ENCODE data around the gene SLC4A7.

DNA sequence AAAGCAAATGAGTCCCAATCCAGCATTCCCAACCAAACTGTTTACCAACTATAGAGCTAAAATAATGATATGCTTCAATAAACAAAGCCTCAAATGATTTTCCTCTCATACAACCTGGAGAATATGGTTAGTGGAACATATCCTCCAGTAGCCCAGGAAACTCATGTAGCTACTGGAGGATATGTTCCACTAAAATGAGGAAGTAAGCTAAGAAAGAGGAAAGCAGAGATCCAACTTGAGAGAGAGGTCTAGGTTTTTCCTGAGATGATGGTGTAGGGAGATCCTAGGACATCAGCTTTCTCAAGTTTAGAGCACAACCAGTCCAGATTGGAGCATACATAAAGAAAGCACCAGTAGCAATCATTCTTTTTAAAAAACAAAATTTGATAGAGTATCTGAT lies 44.6 kb upstream of the SLC4A7 start:
- TF ChIP-seq, protein P1, sequence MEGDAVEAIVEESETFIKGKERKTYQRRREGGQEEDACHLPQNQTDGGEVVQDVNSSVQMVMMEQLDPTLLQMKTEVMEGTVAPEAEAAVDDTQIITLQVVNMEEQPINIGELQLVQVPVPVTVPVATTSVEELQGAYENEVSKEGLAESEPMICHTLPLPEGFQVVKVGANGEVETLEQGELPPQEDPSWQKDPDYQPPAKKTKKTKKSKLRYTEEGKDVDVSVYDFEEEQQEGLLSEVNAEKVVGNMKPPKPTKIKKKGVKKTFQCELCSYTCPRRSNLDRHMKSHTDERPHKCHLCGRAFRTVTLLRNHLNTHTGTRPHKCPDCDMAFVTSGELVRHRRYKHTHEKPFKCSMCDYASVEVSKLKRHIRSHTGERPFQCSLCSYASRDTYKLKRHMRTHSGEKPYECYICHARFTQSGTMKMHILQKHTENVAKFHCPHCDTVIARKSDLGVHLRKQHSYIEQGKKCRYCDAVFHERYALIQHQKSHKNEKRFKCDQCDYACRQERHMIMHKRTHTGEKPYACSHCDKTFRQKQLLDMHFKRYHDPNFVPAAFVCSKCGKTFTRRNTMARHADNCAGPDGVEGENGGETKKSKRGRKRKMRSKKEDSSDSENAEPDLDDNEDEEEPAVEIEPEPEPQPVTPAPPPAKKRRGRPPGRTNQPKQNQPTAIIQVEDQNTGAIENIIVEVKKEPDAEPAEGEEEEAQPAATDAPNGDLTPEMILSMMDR (conservative IDR thresholded peaks at IDR 0.05; ENCODE audit: low read length): no peak
- no peak for TF ChIP-seq EZH2phosphoT487 (IDR thresholded peaks at IDR 0.05; ENCODE audit: borderline replicate concordance, low read depth, low read length)
